Suppressor macrophage treated with lipopolysaccharide for 1 hour (primary cell): ENCODE data around the gene DYRK2.
A peak's percentile ranks its signal among the peaks of the same experiment; 100 is the strongest.

ENCODE experiments used
- DNase-seq, 3 donors: peaks; one replicate each; pipeline ENCODE4 v3.0.0-alpha.2; 2020 to 2022

DYRK2 gene

GRCh38 chr12:67646775-67647174, 1.8 kb upstream of the DYRK2 start:
- no peak for DNase-seq

DNA sequence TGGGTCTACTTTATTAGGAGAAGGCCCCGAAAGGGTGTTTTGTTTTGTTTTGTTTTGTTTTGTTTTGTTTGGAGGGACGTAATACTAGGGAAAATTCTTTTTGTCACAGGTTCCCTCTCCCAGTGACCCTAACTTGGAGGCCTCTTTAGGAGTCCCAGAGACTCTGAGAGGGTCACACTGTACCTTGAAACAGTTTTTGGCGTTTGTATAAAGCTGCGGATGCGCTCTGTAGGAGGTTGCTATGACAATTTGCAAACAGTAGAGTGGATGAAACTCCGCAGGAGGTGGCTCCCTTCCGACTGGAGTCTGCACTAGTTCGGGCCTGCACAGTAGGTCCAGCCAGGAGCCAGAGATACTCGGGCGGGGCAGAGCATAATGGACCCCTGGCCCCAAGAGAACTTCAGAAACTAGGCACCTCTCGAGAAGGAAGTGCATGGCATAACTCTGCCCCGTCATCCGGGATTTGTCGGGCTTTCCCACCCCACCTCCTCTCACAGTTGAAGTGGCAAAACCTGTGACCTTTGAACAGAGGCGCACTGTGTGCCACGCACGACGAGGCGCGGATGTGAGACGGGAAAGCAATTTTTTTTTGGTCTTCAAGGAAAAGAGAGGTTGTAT, 1.3 kb upstream of the DYRK2 start:
- peak; percentile 62 to 65 (median 65) for DNase-seq

GRCh38 chr12:67647799-67648520, 585 bp upstream of the DYRK2 start:
- peak; percentile 65 to 79 (median 73) for DNase-seq

- DNase-seq: peak in 1 of 3 donors; percentile 64
These were observed 670 bp downstream of the DYRK2 start for GRCh38 chr12:67649261-67649569.

DNA sequence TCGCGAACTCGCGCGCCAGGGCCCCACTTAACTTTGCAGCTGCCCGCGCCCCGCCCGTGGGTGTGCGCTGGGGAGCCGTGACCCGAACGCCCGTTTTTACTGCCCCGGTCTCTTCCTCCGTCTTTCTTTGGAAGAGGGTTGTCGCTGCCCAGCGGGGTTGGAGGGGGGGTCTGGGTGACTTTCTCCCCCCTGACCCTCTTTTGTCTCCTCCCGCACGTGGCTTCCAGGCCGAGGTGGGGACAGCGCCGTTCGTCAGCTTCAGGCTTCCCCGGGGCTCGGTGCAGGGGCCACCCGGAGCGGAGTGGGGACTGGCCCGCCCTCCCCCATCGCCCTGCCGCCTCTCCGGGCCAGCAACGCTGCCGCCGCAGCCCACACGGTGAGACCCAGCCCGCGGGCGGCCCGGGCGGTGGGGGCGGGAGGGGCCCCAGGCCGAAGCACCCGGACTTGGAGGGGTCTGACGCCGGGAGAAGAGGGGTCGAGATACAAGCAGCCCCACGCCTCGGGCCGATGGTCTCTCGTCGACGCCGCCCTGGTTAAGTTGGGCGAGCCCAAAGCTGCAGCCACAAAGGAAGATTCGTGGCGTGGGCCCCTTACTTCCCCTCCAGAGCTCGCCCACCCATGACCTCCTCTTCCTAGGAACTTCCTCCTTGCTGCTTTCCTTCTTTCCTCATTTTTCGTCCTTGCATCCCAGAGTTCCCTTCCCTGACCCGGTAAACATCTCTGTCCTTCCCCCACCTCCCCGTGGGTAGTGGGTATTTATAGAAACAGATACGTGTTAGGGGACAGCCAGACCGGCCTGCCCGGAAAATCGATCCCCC, 1.2 kb downstream of the DYRK2 start:
- DNase-seq: peak; percentile 66 to 78 (median 71)

DNA sequence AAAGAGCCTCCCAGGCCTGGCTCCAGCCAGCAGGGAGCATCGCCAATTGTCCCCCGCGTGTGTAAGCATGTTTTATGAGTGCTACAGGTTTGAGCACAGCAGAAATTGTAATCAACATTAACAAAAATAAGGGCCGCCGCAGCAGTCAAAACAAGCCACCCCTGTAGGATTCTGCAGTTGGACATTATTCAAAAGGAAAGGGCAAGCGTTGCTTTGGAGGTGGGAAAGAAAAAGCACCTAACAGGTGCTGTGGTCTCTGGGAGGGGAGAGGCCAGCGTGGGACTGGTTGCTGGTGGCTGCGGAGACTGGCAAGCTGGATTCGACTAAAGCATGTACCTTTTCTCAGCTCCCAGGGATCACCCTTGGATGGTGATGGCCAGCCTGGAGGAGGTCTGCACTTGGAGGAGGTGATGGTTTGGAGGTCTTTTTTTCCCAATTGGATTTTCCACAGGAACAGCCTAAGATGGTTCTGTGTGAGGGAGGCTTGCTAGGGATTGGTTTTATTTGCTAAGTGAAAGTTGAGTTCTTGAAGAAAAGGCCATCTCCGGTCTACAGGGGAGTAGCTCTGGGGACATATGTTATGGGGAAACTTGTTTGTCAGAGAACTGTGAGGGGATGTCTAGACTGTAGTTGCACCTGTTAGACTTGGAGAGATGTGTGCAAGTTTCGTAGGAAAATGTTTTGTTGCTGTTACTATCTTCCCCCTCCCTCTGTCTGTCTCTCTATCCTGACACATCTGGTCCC, 2.0 kb downstream of the DYRK2 start:
- no peak for DNase-seq

DNA sequence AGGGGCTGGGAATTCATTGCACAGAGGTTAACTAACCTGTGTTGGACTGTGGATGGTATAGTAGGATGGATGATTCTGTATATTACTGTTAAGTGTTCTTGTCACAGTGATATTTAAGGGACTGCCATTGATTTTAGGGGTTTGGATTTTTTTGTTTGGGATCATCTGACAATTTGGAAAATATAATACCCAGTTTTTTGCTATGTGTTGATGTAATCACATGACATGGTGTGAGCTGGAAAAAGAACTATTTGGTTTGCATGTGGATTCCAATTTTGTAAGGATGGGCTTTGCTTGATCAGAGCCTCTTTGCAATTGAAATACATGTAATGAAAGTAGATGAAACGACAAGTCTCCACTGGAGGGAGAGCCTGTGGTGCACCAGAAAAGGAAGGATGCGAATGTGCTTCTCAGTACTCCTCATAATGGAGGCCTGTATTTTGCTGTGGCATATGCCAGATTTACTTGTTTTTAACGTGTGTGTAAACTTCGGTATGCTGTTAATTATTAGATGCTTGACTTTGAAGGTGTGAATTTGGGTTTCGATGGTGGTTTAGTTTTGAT, 2.7 kb downstream of the DYRK2 start:
- DNase-seq: peak; percentile 17 to 46 (median 40)

DNA sequence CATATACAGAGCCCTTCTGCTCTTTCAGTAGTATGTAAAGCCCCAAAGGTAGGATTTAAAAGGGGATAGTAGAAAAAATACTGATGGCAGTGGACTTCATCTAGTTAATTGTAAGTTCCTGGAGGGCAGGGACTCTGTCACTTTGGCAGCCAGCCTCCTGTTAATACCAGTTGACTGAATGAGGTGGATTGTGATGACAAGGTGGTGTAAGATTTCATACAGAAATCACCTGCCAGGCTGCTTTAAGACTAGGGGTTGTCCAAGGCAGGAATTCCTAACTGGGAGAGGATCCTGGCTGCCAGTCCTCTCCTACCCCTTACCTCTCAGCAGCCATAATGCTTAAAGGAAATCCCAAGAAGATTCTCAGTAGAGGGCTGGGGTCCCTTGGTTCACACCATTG, 7.3 kb downstream of the DYRK2 start:
- DNase-seq: no peak

GRCh38 chr12:67656251-67656650, 7.7 kb downstream of the DYRK2 start:
- DNase-seq: peak in 2 of 3 donors; percentile 16 to 27

- no peak for DNase-seq
These were observed 9.9 kb downstream of the DYRK2 start for GRCh38 chr12:67658486-67658885.

DNA sequence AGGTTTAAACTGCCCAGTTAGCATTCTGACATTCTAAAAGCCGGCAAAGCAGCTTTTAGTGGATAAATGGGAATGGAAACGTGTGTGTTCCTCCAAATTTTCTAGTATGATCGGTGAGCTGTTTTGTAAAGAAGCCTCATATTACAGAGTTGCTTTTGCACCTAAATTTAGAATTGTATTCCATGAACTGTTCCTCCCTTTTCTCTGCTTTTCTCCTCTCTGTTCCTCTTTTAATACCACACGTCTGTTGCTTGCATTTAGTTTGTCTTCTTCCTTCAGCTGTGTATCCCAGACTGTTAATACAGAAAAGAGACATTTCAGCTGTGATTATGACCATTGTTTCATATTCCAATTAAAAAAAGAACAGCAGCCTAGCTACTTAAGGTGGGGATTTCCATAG, 10.7 kb downstream of the DYRK2 start:
- DNase-seq: no peak

DNA sequence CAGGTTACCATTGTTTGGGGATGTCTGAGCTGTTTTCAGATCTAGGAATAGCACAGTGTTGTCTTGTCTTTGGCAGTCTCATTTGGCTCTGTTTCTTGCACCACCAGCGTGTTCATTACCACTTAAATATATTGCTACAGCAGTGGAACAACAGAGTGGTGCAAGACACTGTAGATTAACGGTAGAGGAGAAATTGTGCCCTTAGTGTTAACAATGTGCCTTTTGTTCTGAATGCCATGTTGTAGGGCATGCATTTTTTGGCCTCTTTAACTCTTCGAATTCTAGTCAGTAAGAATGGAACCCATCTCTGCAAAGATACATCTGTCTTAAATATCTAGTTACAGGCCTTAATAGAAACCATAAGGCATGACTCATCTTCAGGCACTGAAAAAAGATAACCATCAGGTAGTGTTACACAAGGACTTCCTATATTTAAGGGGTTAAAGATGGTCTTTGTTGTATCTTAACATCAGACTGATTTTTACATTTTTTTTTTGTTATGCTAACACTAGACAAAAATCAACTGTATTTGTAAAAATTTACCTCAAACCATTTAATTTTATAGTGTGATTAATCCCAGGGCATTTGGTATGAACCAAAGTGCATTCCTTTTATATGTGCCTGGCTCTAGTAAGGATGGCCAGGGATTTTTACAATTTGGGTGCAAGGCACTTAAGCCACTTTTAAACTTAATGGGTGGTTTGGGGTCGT, 12.9 kb downstream of the DYRK2 start:
- no peak for DNase-seq

- DNase-seq: no peak
These were observed 14.5 kb downstream of the DYRK2 start for GRCh38 chr12:67662910-67663538.

DNA sequence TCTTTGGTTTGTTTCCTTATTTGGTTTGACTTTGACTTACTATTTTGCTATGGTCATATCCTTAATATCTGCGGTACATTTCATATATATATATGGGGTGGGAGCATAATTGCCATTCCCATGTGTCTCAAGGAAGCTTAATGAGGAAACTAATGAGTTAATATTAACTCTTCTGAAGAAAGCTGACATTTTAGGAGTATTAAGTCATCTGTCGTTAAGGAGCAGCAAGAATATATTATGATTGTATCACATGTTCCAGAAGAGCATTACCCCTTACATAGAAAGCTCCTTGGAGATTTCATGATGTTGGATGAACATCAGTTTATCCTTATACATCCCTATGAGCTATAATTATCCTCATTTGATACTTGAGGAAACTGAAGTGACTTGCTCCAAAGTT, 15.6 kb downstream of the DYRK2 start:
- no peak for DNase-seq

GRCh38 chr12:67665679-67666078, 17.1 kb downstream of the DYRK2 start:
- DNase-seq: no peak

GRCh38 chr12:67666605-67667004, 18.1 kb downstream of the DYRK2 start:
- DNase-seq: peak in 1 of 3 donors; percentile 13

- DNase-seq: peak in 1 of 3 donors; percentile 33
These were observed 18.9 kb downstream of the DYRK2 start for GRCh38 chr12:67667276-67668073.

GRCh38 chr12:67669217-67669933, 20.8 kb downstream of the DYRK2 start:
- DNase-seq: no peak

DNA sequence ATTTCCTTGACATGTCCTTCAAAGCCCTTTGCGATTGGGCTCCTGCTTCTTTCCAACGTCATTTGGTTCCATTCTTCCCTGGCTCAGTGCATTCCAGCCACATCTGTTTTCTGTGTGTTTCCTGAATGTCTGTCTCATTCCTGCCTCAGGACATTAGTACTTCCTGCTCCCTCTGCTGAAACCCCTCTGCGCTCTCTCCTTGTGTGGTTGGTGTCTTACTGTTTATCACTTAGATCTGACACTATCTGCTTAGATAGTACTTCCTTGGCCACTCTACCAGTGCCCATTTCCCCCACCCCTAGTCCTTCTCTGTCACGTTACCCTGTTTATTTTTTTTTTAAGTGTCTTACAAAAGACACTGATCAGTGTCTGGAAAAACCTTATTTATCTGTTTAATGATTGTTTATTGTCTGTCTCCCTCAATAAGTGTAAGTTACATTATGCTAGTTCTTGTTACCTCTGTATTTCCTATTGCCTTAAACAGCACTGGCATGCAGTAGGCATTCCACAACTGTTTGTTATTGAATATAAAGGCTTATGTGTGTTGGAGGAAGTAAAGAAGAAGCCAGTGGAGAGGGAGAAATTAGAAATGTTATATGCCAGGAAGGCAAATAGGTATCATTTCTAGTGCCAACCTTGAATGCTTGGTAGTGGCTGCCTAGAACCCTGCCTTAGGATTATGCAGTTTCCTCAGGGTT, 21.5 kb downstream of the DYRK2 start:
- no peak for DNase-seq
